Heart left ventricle (tissue), 16 donors: ENCODE results near the gene TANGO6. TPM values are rescaled to one million over a fixed set of nuclear protein-coding genes. Genes with fewer than 3 reads are reported as not detected.

Source experiments
- ATAC-seq, 4 donors: fragments of 200-7000 bp; cut with Tn5 transposase; one replicate each; pipeline ENCODE4 v1.9.1; 2020 to 2022; ENCODE audit warnings: moderate library complexity in 4 of 4, mild to moderate bottlenecking in 3 of 4, moderate number of reproducible peaks in 1 of 4
- DNase-seq, 5 donors: peaks; one replicate each; pipeline ENCODE4 v3.0.0-alpha.2; 2020
- H3K27ac ChIP-seq, 12 donors: fragments of 200-600 bp; sonication (generic) in 4 of 12; one replicate each; pipeline versions ENCODE4 v1.5.0 to v1.8.0; 2016 to 2022; ENCODE audit warnings: mild to moderate bottlenecking in 2 of 12
- H3K27me3 ChIP-seq, 9 donors: fragments of 200-600 bp; sonication (generic) in 2 of 9; one replicate each; pipeline versions ENCODE4 v1.5.1 to v1.8.0; 2016 to 2022; ENCODE audit warnings: mild to moderate bottlenecking in 3 of 9
- H3K36me3 ChIP-seq, 9 donors: fragments of 200-600 bp; sonication (generic) in 2 of 9; one replicate each; pipeline versions ENCODE4 v1.5.0 to v1.8.0; 2018 to 2022; ENCODE audit warnings: mild to moderate bottlenecking in 2 of 9
- H3K4me1 ChIP-seq, 12 donors: fragments of 200-600 bp; sonication (generic) in 4 of 12; one replicate each; pipeline versions ENCODE4 v1.5.0 to v1.8.0; 2016 to 2022; ENCODE audit warnings: mild to moderate bottlenecking in 3 of 12
- H3K4me3 ChIP-seq, 12 donors: fragments of 200-600 bp; sonication (generic) in 4 of 12; one replicate each; pipeline versions ENCODE4 v1.5.0 to v1.8.0; 2017 to 2022; ENCODE audit warnings: mild to moderate bottlenecking in 9 of 12, moderate library complexity in 4 of 12
- H3K9me3 ChIP-seq, 12 donors: fragments of 200-600 bp; sonication (generic) in 4 of 12; one replicate each; pipeline versions ENCODE4 v1.5.0 to v1.8.0; 2016 to 2022; ENCODE audit warnings: mild to moderate bottlenecking in 1 of 12
- POLR2A ChIP-seq, 2 donors: fragments of 450-650 bp; IDR thresholded peaks; one replicate each; pipeline ENCODE4 v1.6.1; 2017; ENCODE audit warnings: antibody characterized with exemption in 2 of 2, mild to moderate bottlenecking in 2 of 2, moderate library complexity in 2 of 2
- WGBS, 4 donors: extraction: QIAGEN DNeasy Blood & Tissue Kit in 2 of 4; methylation state at CpG; one replicate each; pipeline versions ENCODE4 v1.1.5 to v1.1.7; 2013 to 2018; 5-methylcytosine and 5-hydroxymethylcytosine counted together
- intact Hi-C, 10 donors: fragments of 100-400 bp; cut with DNase I; formaldehyde crosslinking; loops; one replicate each; pipeline versions ENCODE4 v1.11.1 to v1.14.2; 2022
- polyA plus RNA-seq, 2 donors: library from polyadenylated mRNA; stranded (reverse); fragments of 200-250 nt; gene quantifications; one replicate each; pipeline ENCODE4 v1.2.3, GENCODE V29; 2013
- total RNA-seq, 9 donors: library from RNA; depleted of rRNA in 2 of 9; stranded (reverse); fragments of >200 nt in 2 of 9; fragmentation: NEBNext Ultra II Directional in 3 of 9; extraction: Animal tissue kit (Norgen Biotek cat#: 25700) in 3 of 9; gene quantifications; one replicate each; pipeline versions ENCODE4 v1.1.0 to v1.2.4, GENCODE V29; 2016 to 2023
- TF ChIP-seq, protein P1 (sequence below), 12 donors: fragments of 200-600 bp; sonication (generic) in 4 of 12; IDR thresholded peaks; one replicate each; pipeline versions ENCODE4 v1.5.0 to v1.8.0; 2018 to 2022; ENCODE audit warnings: antibody characterized with exemption in 12 of 12, mild to moderate bottlenecking in 5 of 12
- donor health status: ischemic (EF 13 %, LVEDD 7.1; RV severe dilation, severe dysfunction).
- donor health status: healthy with polysubstance abuse.
- donor health status: DM: no; HTN: yes; CAD: no.
- donor health status: DM: no; HTN: no; CAD: no.
- donor health status: ischemic (EF 25% LVEDD 6.9; RV normal size, moderate dysfunction).
- donor health status: ischemic (EF 25% LVEDD 5.7; RV mildly dilated, moderate dysfunction).
- donor health status: healthy.
- donor health status: DM: yes; HTN: yes; CAD: no.
- donor health status: ischemic (EF 35%, LVEDD 5.7; RV mildly dilated, moderate dysfunction).
- donor health status: nonischemic (EF 11% LVEDD 7.7; RV severe dilation, severe dysfunction).
- donor health status: DM: yes; HTN: yes; CAD: no.
- donor health status: PGD.
- donor health status: ischemic (EF 29% LVEDD 5.4; RV normal size, mild dysfunction).
- donor health status: nonischemic (EF 23%, LVEDD 6.1; RV moderate dilation, normal function).

Gene TANGO6
- total and polyA plus RNA-seq, 11 donors, result 1.8 to 14.1 (median 8.8) TPM

- H3K27ac ChIP-seq, result no peak overlapping the region
- peaks cover 0 to 6% (median 0%) of the 10 kb centered on the region in 9 donors for H3K36me3 ChIP-seq
- H3K27me3 ChIP-seq, result no peaks in the 10 kb centered on the region
- ATAC-seq (no peak), DNase-seq (no peak)
- H3K9me3 ChIP-seq, result no peaks in the 10 kb centered on the region
- no peak overlapping the region for H3K4me3 ChIP-seq
- peaks cover 0 to 9% (median 2%) of the 10 kb centered on the region in 12 donors for H3K4me1 ChIP-seq
- TF ChIP-seq, protein P1, sequence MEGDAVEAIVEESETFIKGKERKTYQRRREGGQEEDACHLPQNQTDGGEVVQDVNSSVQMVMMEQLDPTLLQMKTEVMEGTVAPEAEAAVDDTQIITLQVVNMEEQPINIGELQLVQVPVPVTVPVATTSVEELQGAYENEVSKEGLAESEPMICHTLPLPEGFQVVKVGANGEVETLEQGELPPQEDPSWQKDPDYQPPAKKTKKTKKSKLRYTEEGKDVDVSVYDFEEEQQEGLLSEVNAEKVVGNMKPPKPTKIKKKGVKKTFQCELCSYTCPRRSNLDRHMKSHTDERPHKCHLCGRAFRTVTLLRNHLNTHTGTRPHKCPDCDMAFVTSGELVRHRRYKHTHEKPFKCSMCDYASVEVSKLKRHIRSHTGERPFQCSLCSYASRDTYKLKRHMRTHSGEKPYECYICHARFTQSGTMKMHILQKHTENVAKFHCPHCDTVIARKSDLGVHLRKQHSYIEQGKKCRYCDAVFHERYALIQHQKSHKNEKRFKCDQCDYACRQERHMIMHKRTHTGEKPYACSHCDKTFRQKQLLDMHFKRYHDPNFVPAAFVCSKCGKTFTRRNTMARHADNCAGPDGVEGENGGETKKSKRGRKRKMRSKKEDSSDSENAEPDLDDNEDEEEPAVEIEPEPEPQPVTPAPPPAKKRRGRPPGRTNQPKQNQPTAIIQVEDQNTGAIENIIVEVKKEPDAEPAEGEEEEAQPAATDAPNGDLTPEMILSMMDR (IDR thresholded peaks at IDR 0.05), result no peak
- no peak for TF ChIP-seq POLR2A (IDR thresholded peaks at IDR 0.05)
- intact Hi-C loops, result no loop called here
- WGBS, 4 donors, result 96 to 99% (median 97%) methylated on average over 2 of the region's 2 CpGs
These were observed 236.4 kb downstream of the TANGO6 start for GRCh38 chr16:69079697-69080096.

GRCh38 chr16:69083306-69083941 is 240.1 kb downstream of the TANGO6 start:
- no peak for ATAC-seq
- WGBS, 4 donors, result 94 to 98% (median 97%) methylated on average over 12 to 16 of the region's 16 CpGs
- TF ChIP-seq, protein P1 (IDR thresholded peaks at IDR 0.05), result peak in 1 of 12 donors; percentile 19
- TF ChIP-seq POLR2A (IDR thresholded peaks at IDR 0.05), result no peak

DNA sequence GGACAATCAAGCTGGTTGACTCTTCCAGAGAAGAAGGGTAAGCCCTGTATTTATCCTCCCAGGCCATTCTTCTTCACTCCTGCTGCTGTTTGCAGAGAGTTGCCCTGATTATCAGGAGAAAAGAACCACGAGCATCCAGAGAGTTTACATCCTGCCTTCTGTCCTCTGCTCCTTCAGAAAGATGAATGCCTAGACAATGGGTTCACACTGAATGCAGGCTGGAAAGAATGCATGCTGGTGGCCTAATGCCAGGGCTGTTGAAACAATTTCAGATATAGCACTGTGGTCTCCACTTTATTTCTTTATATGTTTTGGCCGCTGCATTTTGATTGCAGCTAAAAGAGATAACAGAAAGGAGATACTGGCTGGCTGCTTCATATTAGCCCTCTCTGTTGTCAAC is 241.0 kb downstream of the TANGO6 start:
- ATAC-seq (peak in 1 of 4 donors; percentile 31), DNase-seq (no peak)
- Histone ChIP-seq H3K9me3 (no peaks in the 10 kb centered on the region), H3K4me1 (peaks cover 0 to 15% (median 4%) of the 10 kb centered on the region in 12 donors), H3K4me3 (no peak overlapping the region), H3K27ac (no peak overlapping the region), H3K27me3 (no peaks in the 10 kb centered on the region), H3K36me3 (peaks cover 0 to 10% (median 0%) of the 10 kb centered on the region in 9 donors)
- TF ChIP-seq, protein P1 (IDR thresholded peaks at IDR 0.05), result no peak
- no peak for TF ChIP-seq POLR2A (IDR thresholded peaks at IDR 0.05)
- 19 to 29% (median 23%) methylated on average over 2 of the region's 2 CpGs for WGBS, 4 donors
- intact Hi-C loops, result no loop called here

More at GRCh38 chr16:69083306-69083941, 240.1 kb downstream of the TANGO6 start:
- no peak overlapping the region for H3K4me3 ChIP-seq
- peaks cover 0 to 11% (median 2%) of the 10 kb centered on the region in 12 donors for H3K4me1 ChIP-seq
- no peaks in the 10 kb centered on the region for H3K27me3 ChIP-seq
- intact Hi-C loops, result no loop called here
- H3K36me3 ChIP-seq, result peaks cover 0 to 10% (median 0%) of the 10 kb centered on the region in 9 donors
- H3K27ac ChIP-seq, result no peak overlapping the region
- H3K9me3 ChIP-seq, result no peaks in the 10 kb centered on the region
- no peak for DNase-seq

GRCh38 chr16:69085032-69085695 is 241.8 kb downstream of the TANGO6 start:
- intact Hi-C loops, result no loop called here
- Histone ChIP-seq H3K9me3 (no peaks in the 10 kb centered on the region), H3K36me3 (peaks cover 0 to 10% (median 0%) of the 10 kb centered on the region in 9 donors), H3K4me1 (peaks cover 0 to 22% (median 7%) of the 10 kb centered on the region in 12 donors), H3K27me3 (no peaks in the 10 kb centered on the region), H3K4me3 (no peak overlapping the region), H3K27ac (no peak overlapping the region)
- no peak for DNase-seq
- TF ChIP-seq, protein P1 (IDR thresholded peaks at IDR 0.05), result no peak
- TF ChIP-seq POLR2A (IDR thresholded peaks at IDR 0.05), result no peak
- 87 to 94% (median 88%) methylated on average over 5 of the region's 5 CpGs for WGBS, 4 donors
- no peak for ATAC-seq
